ENCODE data around the gene BACH2.

The BACH2 gene

DNA sequence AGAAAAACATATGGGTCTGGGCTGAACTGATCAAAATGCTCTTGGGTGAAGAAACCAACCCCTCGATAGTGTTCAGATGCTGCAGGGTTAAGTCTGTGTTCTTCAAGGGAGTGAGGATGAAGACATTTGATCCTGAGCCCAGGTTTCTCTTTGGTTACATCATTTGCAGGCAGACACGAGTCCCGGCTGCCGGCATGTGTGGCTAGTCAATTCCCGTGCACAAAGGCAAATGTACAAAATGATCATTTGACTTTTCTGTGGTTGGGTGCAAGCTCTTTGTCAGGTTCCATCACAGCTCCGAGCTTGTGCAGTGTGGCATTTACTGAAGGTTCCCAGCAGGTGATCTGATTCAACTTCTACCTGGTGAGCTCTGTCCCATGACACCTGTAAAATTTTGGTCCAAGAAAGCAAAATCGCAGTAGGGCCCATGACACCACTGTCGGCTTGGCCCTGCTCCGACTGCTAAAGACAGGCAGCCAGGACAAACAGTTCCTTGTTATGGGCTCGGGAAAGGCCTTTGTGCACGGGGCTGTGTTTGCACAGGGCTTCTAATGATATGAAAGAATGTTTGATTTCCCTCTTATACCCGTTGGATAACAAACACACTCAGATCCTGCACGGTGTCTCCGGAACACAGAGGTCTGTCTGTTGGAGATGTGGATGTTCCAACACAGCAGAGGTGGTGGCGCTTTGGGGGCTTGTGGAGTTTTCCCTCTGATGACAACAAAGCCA, 355.4 kb downstream of the BACH2 start:
- H2AFZ ChIP-seq (ENCODE audit: low read depth), result no peak overlapping the region
- no peaks in the 10 kb centered on the region for H3K36me3 ChIP-seq (ENCODE audit: insufficient read depth)
- no peak overlapping the region for H3K4me3 ChIP-seq (IDR thresholded peaks at IDR 0.05; ENCODE audit: insufficient read depth, low read depth, low read length)
- no peaks in the 10 kb centered on the region for H3K27me3 ChIP-seq (ENCODE audit: insufficient read depth, low read depth)
- H3K9ac ChIP-seq, result no peak overlapping the region
- peaks cover 12% of the 10 kb centered on the region for H3K4me1 ChIP-seq (ENCODE audit: low read depth, poor library complexity, severe bottlenecking)
- H3K27ac ChIP-seq, result no peak overlapping the region
- no peak for TF ChIP-seq CTCF (conservative IDR thresholded peaks at IDR 0.05; ENCODE audit: low read depth, low read length)
- H4K20me1 ChIP-seq (ENCODE audit: insufficient read depth), result no peaks in the 10 kb centered on the region
- H3K79me2 ChIP-seq (ENCODE audit: insufficient read depth, low read depth), result no peaks in the 10 kb centered on the region
- no peak overlapping the region for H3K4me2 ChIP-seq

DNA sequence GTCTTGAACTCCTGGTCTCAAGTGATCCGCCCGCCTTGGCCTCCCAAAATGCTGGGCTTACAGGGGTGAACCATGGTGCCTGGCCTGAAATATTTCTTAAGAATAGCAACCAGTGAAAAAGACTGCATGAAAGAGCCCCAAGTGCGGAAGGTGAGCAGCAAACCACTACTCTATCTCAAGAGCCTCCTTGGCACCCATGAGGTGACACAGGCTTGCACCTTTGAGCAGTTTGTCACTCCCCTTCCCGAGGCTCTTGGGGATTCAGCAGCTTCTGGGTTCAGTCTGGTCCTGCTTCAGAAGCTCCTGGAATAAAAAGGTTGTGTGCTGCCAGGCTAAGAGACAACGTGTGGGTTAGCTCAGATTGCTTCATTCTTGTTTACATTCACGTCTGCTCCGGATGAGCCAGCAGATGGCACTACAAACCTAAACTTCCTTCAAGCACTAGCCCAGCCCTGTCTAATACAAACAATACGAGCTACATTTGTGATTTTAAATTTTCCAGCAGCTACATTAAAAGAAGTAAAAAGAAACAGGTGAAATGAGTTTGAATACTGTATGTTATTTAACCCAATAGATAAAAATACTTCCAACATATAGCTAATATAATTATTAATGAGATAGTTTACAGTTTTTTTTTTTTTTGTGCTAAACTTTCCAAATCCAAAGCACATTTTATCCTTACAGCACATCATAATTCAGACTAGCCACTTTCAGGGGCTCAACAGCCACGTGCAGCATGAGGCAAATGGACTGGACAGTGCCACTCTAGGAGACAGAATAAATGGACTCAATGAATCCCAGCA, 356.2 kb downstream of the BACH2 start:
- H2AFZ ChIP-seq (ENCODE audit: low read depth), result no peak overlapping the region
- peak; percentile 61 for TF ChIP-seq CTCF (conservative IDR thresholded peaks at IDR 0.05; ENCODE audit: low read depth, low read length)
- H3K27ac ChIP-seq, result no peak overlapping the region
- H3K4me2 ChIP-seq, result no peak overlapping the region
- no peaks in the 10 kb centered on the region for H3K79me2 ChIP-seq (ENCODE audit: insufficient read depth, low read depth)
- H4K20me1 ChIP-seq (ENCODE audit: insufficient read depth), result no peaks in the 10 kb centered on the region
- H3K4me1 ChIP-seq (ENCODE audit: low read depth, poor library complexity, severe bottlenecking), result peaks cover 12% of the 10 kb centered on the region
- no peak overlapping the region for H3K4me3 ChIP-seq (IDR thresholded peaks at IDR 0.05; ENCODE audit: insufficient read depth, low read depth, low read length)
- no peaks in the 10 kb centered on the region for H3K36me3 ChIP-seq (ENCODE audit: insufficient read depth)
- no peaks in the 10 kb centered on the region for H3K27me3 ChIP-seq (ENCODE audit: insufficient read depth, low read depth)
- no peak overlapping the region for H3K9ac ChIP-seq

GRCh38 chr6:89939144-89939543, 357.5 kb downstream of the BACH2 start:
- Histone ChIP-seq H4K20me1 (ENCODE audit: insufficient read depth) (no peaks in the 10 kb centered on the region), H3K36me3 (ENCODE audit: insufficient read depth) (no peaks in the 10 kb centered on the region), H3K27ac (no peak overlapping the region), H3K27me3 (ENCODE audit: insufficient read depth, low read depth) (no peaks in the 10 kb centered on the region), H3K79me2 (ENCODE audit: insufficient read depth, low read depth) (no peaks in the 10 kb centered on the region), H3K9ac (no peak overlapping the region), H3K4me1 (ENCODE audit: low read depth, poor library complexity, severe bottlenecking) (peaks cover 12% of the 10 kb centered on the region), H3K4me3 (IDR thresholded peaks at IDR 0.05; ENCODE audit: insufficient read depth, low read depth, low read length) (no peak overlapping the region), H3K4me2 (no peak overlapping the region), H2AFZ (ENCODE audit: low read depth) (no peak overlapping the region)
- no peak for TF ChIP-seq CTCF (conservative IDR thresholded peaks at IDR 0.05; ENCODE audit: low read depth, low read length)

DNA sequence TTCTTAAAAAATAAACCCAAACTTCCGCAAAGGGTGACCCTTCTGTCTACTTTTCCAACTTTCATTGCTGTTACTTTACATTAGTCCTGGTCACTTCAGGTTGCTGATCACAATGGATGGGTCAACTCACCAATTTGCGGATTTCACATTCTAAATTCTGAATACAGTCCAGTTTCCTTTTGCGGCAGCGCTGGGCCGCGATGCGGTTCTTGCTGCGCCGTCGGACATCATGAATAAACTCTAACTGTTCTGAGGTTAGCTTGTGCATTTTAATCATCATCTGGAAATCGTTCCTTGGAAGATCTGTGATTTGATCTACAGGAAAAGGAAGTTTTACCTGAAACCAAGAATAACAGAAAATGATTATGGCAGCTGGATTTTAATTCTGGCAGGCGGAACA, 358.6 kb downstream of the BACH2 start:
- Histone ChIP-seq H3K4me3 (IDR thresholded peaks at IDR 0.05; ENCODE audit: insufficient read depth, low read depth, low read length) (no peak overlapping the region), H3K27ac (no peak overlapping the region), H3K4me1 (ENCODE audit: low read depth, poor library complexity, severe bottlenecking) (peaks cover 12% of the 10 kb centered on the region), H3K27me3 (ENCODE audit: insufficient read depth, low read depth) (no peaks in the 10 kb centered on the region), H3K79me2 (ENCODE audit: insufficient read depth, low read depth) (no peaks in the 10 kb centered on the region), H4K20me1 (ENCODE audit: insufficient read depth) (no peaks in the 10 kb centered on the region), H2AFZ (ENCODE audit: low read depth) (no peak overlapping the region), H3K4me2 (no peak overlapping the region), H3K9ac (no peak overlapping the region), H3K36me3 (ENCODE audit: insufficient read depth) (no peaks in the 10 kb centered on the region)
- no peak for TF ChIP-seq CTCF (conservative IDR thresholded peaks at IDR 0.05; ENCODE audit: low read depth, low read length)
